ENCODE data around the gene TSC22D2. TPM values are rescaled to one million over a fixed set of nuclear protein-coding genes. Genes with fewer than 3 reads are reported as not detected.

The TSC22D2 gene
- total and polyA plus RNA-seq, 10 of the 15 experiments (the other 5 are each of a cell fraction or from before 2014, with no cell fraction given) = 7.4 to 19.4 (median 10.9) TPM

DNA sequence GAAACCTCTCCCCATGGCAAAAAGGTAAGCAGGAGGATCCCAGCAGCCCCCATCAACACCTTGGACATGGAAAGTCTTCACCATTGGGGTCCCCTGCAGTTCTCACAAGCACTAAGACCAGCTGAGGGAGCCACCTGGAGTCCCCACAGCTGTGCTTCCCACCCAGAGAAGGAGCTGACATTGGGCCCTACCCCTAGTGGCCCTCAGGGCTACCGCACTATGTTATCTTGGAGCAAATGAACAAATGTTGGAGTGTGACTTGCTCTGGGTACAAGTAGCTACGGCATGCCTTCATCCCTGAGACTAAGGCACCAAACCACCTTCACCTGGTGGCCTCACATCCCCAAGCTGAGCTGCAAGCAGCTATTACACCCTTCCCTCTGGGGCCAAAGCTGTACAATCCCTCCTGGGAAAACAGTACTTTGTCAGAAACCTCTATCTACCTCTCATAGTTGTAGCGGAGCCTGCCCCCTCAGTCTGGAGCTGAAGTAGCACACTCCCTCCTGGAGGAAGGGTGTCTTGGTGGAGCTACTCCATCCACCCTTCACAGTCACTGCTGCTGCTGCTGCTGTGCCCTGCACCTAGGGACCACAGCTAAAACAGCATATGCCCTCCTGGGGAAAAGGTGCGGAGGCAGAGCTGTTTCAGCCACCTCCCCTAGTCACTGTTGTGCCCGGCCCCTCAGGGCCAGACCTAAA, 95.5 kb downstream of the TSC22D2 start (continued):
- TF ChIP-seq, protein P1, sequence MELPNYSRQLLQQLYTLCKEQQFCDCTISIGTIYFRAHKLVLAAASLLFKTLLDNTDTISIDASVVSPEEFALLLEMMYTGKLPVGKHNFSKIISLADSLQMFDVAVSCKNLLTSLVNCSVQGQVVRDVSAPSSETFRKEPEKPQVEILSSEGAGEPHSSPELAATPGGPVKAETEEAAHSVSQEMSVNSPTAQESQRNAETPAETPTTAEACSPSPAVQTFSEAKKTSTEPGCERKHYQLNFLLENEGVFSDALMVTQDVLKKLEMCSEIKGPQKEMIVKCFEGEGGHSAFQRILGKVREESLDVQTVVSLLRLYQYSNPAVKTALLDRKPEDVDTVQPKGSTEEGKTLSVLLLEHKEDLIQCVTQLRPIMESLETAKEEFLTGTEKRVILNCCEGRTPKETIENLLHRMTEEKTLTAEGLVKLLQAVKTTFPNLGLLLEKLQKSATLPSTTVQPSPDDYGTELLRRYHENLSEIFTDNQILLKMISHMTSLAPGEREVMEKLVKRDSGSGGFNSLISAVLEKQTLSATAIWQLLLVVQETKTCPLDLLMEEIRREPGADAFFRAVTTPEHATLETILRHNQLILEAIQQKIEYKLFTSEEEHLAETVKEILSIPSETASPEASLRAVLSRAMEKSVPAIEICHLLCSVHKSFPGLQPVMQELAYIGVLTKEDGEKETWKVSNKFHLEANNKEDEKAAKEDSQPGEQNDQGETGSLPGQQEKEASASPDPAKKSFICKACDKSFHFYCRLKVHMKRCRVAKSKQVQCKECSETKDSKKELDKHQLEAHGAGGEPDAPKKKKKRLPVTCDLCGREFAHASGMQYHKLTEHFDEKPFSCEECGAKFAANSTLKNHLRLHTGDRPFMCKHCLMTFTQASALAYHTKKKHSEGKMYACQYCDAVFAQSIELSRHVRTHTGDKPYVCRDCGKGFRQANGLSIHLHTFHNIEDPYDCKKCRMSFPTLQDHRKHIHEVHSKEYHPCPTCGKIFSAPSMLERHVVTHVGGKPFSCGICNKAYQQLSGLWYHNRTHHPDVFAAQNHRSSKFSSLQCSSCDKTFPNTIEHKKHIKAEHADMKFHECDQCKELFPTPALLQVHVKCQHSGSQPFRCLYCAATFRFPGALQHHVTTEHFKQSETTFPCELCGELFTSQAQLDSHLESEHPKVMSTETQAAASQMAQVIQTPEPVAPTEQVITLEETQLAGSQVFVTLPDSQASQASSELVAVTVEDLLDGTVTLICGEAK (IDR thresholded peaks at IDR 0.05; ENCODE audit: borderline replicate concordance) = no peak
- TF ChIP-seq DPF2 (IDR thresholded peaks at IDR 0.05) = no peak
- TF ChIP-seq BMI1 (IDR thresholded peaks at IDR 0.05; ENCODE audit: borderline replicate concordance) = no peak
- TF ChIP-seq, protein P2, sequence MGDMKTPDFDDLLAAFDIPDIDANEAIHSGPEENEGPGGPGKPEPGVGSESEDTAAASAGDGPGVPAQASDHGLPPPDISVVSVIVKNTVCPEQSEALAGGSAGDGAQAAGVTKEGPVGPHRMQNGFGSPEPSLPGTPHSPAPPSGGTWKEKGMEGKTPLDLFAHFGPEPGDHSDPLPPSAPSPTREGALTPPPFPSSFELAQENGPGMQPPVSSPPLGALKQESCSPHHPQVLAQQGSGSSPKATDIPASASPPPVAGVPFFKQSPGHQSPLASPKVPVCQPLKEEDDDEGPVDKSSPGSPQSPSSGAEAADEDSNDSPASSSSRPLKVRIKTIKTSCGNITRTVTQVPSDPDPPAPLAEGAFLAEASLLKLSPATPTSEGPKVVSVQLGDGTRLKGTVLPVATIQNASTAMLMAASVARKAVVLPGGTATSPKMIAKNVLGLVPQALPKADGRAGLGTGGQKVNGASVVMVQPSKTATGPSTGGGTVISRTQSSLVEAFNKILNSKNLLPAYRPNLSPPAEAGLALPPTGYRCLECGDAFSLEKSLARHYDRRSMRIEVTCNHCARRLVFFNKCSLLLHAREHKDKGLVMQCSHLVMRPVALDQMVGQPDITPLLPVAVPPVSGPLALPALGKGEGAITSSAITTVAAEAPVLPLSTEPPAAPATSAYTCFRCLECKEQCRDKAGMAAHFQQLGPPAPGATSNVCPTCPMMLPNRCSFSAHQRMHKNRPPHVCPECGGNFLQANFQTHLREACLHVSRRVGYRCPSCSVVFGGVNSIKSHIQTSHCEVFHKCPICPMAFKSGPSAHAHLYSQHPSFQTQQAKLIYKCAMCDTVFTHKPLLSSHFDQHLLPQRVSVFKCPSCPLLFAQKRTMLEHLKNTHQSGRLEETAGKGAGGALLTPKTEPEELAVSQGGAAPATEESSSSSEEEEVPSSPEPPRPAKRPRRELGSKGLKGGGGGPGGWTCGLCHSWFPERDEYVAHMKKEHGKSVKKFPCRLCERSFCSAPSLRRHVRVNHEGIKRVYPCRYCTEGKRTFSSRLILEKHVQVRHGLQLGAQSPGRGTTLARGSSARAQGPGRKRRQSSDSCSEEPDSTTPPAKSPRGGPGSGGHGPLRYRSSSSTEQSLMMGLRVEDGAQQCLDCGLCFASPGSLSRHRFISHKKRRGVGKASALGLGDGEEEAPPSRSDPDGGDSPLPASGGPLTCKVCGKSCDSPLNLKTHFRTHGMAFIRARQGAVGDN (IDR thresholded peaks at IDR 0.05) = no peak
- TF ChIP-seq MYB (IDR thresholded peaks at IDR 0.05; ENCODE audit: borderline replicate concordance, low read depth, low read length) = no peak
- TF ChIP-seq FOS (IDR thresholded peaks at IDR 0.05; ENCODE audit: borderline replicate concordance, extremely low read depth, insufficient read length) = no peak
- TF ChIP-seq, protein P3, sequence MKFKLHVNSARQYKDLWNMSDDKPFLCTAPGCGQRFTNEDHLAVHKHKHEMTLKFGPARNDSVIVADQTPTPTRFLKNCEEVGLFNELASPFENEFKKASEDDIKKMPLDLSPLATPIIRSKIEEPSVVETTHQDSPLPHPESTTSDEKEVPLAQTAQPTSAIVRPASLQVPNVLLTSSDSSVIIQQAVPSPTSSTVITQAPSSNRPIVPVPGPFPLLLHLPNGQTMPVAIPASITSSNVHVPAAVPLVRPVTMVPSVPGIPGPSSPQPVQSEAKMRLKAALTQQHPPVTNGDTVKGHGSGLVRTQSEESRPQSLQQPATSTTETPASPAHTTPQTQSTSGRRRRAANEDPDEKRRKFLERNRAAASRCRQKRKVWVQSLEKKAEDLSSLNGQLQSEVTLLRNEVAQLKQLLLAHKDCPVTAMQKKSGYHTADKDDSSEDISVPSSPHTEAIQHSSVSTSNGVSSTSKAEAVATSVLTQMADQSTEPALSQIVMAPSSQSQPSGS (IDR thresholded peaks at IDR 0.05; ENCODE audit: low read length) = no peak

All from GM12878 (cell line).